Endothelial cell (in vitro differentiated cells): Measurements from ENCODE around the gene SMYD5. TPM values are rescaled to one million over a fixed set of nuclear protein-coding genes. Genes with fewer than 3 reads are reported as not detected.

Experiments used
- DNase-seq: peaks from one replicate; pipeline ENCODE4 v3.0.0; 2021; ENCODE audit warnings: low spot score
- H3K27ac Mint-ChIP-seq: one replicate; pipeline ENCODE4 v1.8.0; 2021; ENCODE audit warnings: mixed read lengths, inconsistent platforms; ENCODE audit not compliant: unreplicated experiment
- H3K27me3 Mint-ChIP-seq: one replicate; pipeline ENCODE4 v1.8.0; 2021; ENCODE audit warnings: mild to moderate bottlenecking, moderate library complexity, mixed read lengths, inconsistent platforms; ENCODE audit not compliant: unreplicated experiment
- H3K36me3 Mint-ChIP-seq: one replicate; pipeline ENCODE4 v1.8.0; 2021; ENCODE audit warnings: mild to moderate bottlenecking, low read depth, mixed read lengths, inconsistent platforms; ENCODE audit not compliant: unreplicated experiment
- H3K4me1 Mint-ChIP-seq: one replicate; pipeline ENCODE4 v1.8.0; 2021; ENCODE audit warnings: mild to moderate bottlenecking, mixed read lengths, inconsistent platforms; ENCODE audit not compliant: unreplicated experiment
- H3K4me3 Mint-ChIP-seq: one replicate; pipeline ENCODE4 v1.8.0; 2021; ENCODE audit warnings: mild to moderate bottlenecking, mixed read lengths, inconsistent platforms; ENCODE audit not compliant: unreplicated experiment
- H3K9me3 Mint-ChIP-seq: one replicate; pipeline ENCODE4 v1.8.0; 2021; ENCODE audit warnings: mixed read lengths, inconsistent platforms; ENCODE audit not compliant: unreplicated experiment
- total RNA-seq: library from RNA; stranded (reverse); fragmentation: NEBNext Ultra II Directional; extraction: Animal tissue kit (Norgen Biotek cat#: 25700); gene quantifications from one replicate; pipeline ENCODE4 v1.2.1, GENCODE V29; 2021; ENCODE audit not compliant: unreplicated experiment
- TF ChIP-seq, protein P1 (sequence below): fragments of 200-600 bp; sonication (generic); IDR thresholded peaks from one replicate; pipeline ENCODE4 v1.5.0; 2021; ENCODE audit warnings: antibody characterized with exemption; ENCODE audit not compliant: unreplicated experiment

SMYD5 gene
- total RNA-seq, 1 donor from 2014 or later, result 17.0 TPM

DNA sequence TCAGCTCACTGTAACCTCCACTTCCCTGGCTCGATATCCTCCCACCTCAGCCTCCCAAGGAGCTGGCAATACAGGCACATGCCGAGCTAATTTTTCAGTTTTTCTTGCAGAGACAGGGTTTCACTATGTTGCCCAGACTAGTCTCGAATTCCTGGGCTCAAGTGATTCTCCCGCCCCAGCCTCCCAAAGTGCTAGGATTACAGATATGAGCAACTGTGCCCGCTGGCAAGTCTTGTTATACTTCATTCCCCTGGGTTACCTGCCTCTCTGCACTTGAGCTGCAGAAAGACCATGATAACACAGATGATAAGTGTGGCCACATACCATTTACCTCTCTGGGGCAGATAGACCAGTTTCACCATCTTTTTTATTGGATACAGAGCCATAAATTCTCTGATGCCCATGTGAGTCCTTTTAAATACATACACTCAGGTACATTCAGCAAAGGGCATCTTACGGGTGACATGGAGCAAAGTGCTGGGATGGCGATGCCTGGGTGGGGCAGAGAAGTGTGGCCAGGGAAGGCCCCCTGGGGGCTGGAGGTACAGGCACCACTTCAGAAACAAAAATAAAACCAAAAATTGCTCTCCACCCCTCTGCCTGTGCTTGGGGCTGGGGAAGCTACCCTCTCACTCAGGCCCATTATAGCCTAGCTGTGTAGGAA lies 40.4 kb downstream of the SMYD5 start:
- TF ChIP-seq, protein P1, sequence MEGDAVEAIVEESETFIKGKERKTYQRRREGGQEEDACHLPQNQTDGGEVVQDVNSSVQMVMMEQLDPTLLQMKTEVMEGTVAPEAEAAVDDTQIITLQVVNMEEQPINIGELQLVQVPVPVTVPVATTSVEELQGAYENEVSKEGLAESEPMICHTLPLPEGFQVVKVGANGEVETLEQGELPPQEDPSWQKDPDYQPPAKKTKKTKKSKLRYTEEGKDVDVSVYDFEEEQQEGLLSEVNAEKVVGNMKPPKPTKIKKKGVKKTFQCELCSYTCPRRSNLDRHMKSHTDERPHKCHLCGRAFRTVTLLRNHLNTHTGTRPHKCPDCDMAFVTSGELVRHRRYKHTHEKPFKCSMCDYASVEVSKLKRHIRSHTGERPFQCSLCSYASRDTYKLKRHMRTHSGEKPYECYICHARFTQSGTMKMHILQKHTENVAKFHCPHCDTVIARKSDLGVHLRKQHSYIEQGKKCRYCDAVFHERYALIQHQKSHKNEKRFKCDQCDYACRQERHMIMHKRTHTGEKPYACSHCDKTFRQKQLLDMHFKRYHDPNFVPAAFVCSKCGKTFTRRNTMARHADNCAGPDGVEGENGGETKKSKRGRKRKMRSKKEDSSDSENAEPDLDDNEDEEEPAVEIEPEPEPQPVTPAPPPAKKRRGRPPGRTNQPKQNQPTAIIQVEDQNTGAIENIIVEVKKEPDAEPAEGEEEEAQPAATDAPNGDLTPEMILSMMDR, result no peak
- H3K27me3 Mint-ChIP-seq, result peaks cover 17% of the 10 kb centered on the region
- H3K4me3 Mint-ChIP-seq, result no peak overlapping the region
- H3K4me1 Mint-ChIP-seq, result no peaks in the 10 kb centered on the region
- peaks cover 29% of the 10 kb centered on the region for H3K36me3 Mint-ChIP-seq
- H3K27ac Mint-ChIP-seq, result no peak overlapping the region
- no peak for DNase-seq
- no peaks in the 10 kb centered on the region for H3K9me3 Mint-ChIP-seq

- Mint-ChIP-seq H3K27ac (no peak overlapping the region), H3K27me3 (peaks cover 16% of the 10 kb centered on the region), H3K4me3 (no peak overlapping the region), H3K9me3 (no peaks in the 10 kb centered on the region), H3K4me1 (no peaks in the 10 kb centered on the region), H3K36me3 (peaks cover 23% of the 10 kb centered on the region)
- TF ChIP-seq, protein P1, result no peak
- DNase-seq, result no peak
Measured at GRCh38 chr2:73255007-73255644, 41.1 kb downstream of the SMYD5 start.

DNA sequence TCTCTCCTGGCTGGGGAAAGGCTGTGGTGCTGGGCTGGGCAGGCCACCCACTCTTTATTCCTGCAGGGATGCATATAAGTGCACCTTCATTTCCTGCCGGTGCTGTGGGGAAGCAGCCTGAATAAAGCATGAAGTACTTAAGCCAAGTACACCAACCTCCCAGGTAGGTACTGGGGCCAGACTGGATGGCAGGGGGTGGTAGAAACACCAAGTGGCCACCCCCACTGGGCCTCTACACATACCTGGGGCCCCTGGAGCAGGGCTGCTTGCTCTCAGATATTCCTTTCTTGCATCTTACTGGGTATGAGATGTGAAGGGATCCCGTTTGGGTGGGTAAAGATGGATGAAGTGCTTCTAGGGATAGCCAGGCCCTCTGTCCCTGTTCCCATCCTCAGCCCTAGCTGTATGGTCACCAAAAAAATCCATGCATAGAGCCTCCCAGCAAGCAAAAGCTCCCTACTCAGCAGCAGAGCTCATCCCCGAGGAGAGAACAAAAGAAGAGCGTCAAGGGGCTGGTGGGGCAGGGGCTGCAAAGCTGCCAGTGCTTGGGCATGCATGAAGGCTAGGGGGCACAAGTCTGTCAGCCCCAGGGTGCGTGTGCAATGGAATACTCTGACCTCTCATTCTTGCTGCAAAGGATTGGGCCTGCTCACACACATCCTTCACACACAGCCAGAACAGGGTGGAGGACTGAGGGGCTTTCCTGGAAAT lies 42.0 kb downstream of the SMYD5 start:
- no peaks in the 10 kb centered on the region for H3K4me1 Mint-ChIP-seq
- TF ChIP-seq, protein P1, result no peak
- no peak overlapping the region for H3K4me3 Mint-ChIP-seq
- peaks cover 16% of the 10 kb centered on the region for H3K27me3 Mint-ChIP-seq
- DNase-seq, result no peak
- no peaks in the 10 kb centered on the region for H3K9me3 Mint-ChIP-seq
- peaks cover 14% of the 10 kb centered on the region for H3K36me3 Mint-ChIP-seq
- no peak overlapping the region for H3K27ac Mint-ChIP-seq

DNA sequence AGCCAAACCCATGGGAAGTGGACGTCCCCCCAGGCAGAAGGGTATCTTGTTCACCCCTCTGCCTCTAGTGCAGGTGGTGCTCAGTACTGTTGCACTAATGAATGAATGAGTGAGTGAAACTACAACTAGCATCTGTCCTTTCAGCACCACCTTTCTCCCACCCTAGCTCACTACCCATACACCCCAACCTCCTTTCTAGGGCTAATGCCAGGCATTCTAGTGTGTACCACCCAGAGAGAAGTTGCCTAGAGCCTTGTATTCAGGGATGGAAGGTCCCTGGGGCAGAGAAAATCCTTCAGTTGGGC lies 42.5 kb downstream of the SMYD5 start:
- Mint-ChIP-seq H3K9me3 (no peaks in the 10 kb centered on the region), H3K36me3 (peaks cover 14% of the 10 kb centered on the region), H3K4me3 (no peak overlapping the region), H3K27me3 (peaks cover 16% of the 10 kb centered on the region), H3K27ac (no peak overlapping the region), H3K4me1 (no peaks in the 10 kb centered on the region)
- TF ChIP-seq, protein P1, result no peak
- no peak for DNase-seq

DNA sequence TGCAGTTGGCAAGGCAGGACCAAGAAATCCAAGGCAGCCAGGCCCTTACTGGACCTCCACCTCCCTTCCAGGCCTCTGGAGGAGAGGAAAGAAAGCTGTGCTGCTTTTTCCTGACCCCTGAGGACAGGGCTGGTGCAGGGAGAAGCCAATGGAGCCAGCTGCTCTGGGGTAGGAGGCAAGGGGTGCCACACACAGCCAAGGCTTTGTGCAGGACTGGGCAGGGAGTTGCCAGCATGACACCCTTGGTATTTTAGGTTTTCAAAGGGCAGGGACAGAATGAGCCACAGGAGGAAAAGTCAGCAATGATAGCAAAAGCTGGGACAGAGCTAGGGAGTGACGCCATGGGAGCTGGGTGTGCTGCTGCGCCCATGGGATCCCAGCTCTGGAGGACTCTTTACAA lies 43.0 kb downstream of the SMYD5 start:
- no peak overlapping the region for H3K27ac Mint-ChIP-seq

More for the DNA sequence above, 43.0 kb downstream of the SMYD5 start:
- no peak for DNase-seq
- Mint-ChIP-seq H3K4me1 (no peaks in the 10 kb centered on the region), H3K4me3 (no peak overlapping the region), H3K27me3 (peaks cover 16% of the 10 kb centered on the region), H3K36me3 (peaks cover 15% of the 10 kb centered on the region), H3K9me3 (no peaks in the 10 kb centered on the region)
- TF ChIP-seq, protein P1, result no peak
